Measurements from ENCODE around the gene WDR27. TPM values are rescaled to one million over a fixed set of nuclear protein-coding genes. Genes with fewer than 3 reads are reported as not detected.

Gene WDR27
- total and polyA plus RNA-seq, 4 donors = 4.5 to 58.7 (median 40.4) TPM

DNA sequence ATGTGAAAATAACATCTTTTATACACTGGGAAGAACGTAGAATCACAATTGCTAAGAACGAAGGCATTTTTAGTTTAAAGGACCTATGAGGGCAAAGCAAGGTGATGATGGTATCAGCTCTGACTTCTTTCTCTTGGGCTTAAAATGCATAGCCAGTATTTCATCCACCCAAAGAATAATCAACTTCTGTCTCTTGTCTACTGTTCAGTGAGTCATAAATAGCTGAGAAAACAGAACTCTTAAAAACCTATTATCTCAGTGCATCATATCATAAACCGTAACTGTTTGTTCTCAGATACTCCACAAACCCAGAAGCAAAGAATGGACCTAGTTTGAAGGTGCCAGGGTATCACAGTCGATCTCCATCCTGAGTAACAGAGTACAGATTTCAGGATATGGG is 17.3 kb upstream of the WDR27 start:
- WGBS, 2 donors = 91 to 92% methylated on average over 4 of the region's 4 CpGs
- DNase-seq = no peak
- Histone ChIP-seq H3K27me3 (ENCODE audit: control insufficient read depth in 1 of 2, insufficient read depth in 2 of 2, low read length in 1 of 2) (no peaks in the 10 kb centered on the region), H3K27ac (ENCODE audit: low read depth in 1 of 2, low read length in 2 of 2) (no peak overlapping the region), H3K4me1 (ENCODE audit: control insufficient read depth in 1 of 2, insufficient read depth in 2 of 2, low read length in 2 of 2) (no peaks in the 10 kb centered on the region), H3K9me3 (ENCODE audit: control insufficient read depth, low read length) (no peaks in the 10 kb centered on the region), H3K36me3 (ENCODE audit: control insufficient read depth in 1 of 2, insufficient read depth in 2 of 2, low read length in 1 of 2) (no peaks in the 10 kb centered on the region), H3K4me3 (ENCODE audit: low read length in 2 of 2) (no peak overlapping the region)
- intact Hi-C loops (cut with DNase I) = no loop called here
- no peak for ATAC-seq (ENCODE audit: low FRiP score)

DNA sequence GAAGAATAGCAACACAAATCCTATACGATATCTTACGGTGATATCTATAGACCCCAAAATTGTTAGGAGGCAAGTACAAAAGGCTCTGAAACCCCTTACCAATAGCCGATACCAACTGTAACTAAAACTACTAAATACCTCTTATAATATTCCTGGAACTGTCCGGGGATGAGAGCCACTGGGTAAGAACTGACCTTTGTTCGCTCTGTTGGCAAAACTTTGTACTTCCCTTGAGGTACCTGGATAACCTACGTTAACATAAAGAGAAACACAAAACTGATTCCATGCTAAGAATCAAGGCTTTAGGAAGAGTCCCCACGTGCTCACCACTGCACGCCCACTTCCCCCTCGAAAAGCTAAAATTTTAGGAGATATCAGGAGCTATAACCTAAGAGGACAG is 12.8 kb upstream of the WDR27 start:
- Histone ChIP-seq H3K4me3 (ENCODE audit: low read length in 2 of 2) (no peak overlapping the region), H3K36me3 (ENCODE audit: control insufficient read depth in 1 of 2, insufficient read depth in 2 of 2, low read length in 1 of 2) (peaks cover 0 to 2% of the 10 kb centered on the region in 2 donors), H3K27ac (ENCODE audit: low read depth in 1 of 2, low read length in 2 of 2) (no peak overlapping the region), H3K4me1 (ENCODE audit: control insufficient read depth in 1 of 2, insufficient read depth in 2 of 2, low read length in 2 of 2) (no peaks in the 10 kb centered on the region), H3K9me3 (ENCODE audit: control insufficient read depth, low read length) (no peaks in the 10 kb centered on the region), H3K27me3 (ENCODE audit: control insufficient read depth in 1 of 2, insufficient read depth in 2 of 2, low read length in 1 of 2) (no peaks in the 10 kb centered on the region)
- intact Hi-C loops (cut with DNase I) = no loop called here
- ATAC-seq (ENCODE audit: low FRiP score) (no peak), DNase-seq (no peak)
- 92 to 93% methylated on average over 9 of the region's 9 CpGs for WGBS, 2 donors

DNA sequence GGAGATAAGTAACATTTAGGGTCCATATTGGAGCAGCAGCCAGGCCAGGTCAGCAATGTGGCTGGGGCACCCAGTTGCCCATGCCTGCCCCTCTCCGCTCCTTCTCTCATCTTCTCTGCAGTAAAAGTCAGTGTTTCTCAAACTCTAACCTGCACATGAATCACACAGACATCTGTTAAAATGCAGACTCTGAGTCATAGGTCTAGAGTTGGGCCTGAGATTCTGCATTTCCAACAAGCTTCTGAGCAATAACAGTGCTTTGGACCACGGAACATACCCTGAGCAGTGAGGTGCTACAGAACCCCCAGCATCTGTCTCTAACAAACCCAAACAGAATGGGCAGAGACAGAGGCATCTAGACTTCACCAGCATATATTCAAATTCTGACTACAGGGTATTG is 12.3 kb upstream of the WDR27 start:
- no peak for DNase-seq
- intact Hi-C loops (cut with DNase I) = no loop called here
- WGBS, 2 donors = 92 to 94% methylated on average over 2 of the region's 2 CpGs
- Histone ChIP-seq H3K4me3 (ENCODE audit: low read length in 2 of 2) (no peak overlapping the region), H3K9me3 (ENCODE audit: control insufficient read depth, low read length) (no peaks in the 10 kb centered on the region), H3K27me3 (ENCODE audit: control insufficient read depth in 1 of 2, insufficient read depth in 2 of 2, low read length in 1 of 2) (no peaks in the 10 kb centered on the region), H3K36me3 (ENCODE audit: control insufficient read depth in 1 of 2, insufficient read depth in 2 of 2, low read length in 1 of 2) (peaks cover 0 to 2% of the 10 kb centered on the region in 2 donors), H3K4me1 (ENCODE audit: control insufficient read depth in 1 of 2, insufficient read depth in 2 of 2, low read length in 2 of 2) (no peaks in the 10 kb centered on the region), H3K27ac (ENCODE audit: low read depth in 1 of 2, low read length in 2 of 2) (no peak overlapping the region)
- ATAC-seq (ENCODE audit: low FRiP score) = no peak

DNA sequence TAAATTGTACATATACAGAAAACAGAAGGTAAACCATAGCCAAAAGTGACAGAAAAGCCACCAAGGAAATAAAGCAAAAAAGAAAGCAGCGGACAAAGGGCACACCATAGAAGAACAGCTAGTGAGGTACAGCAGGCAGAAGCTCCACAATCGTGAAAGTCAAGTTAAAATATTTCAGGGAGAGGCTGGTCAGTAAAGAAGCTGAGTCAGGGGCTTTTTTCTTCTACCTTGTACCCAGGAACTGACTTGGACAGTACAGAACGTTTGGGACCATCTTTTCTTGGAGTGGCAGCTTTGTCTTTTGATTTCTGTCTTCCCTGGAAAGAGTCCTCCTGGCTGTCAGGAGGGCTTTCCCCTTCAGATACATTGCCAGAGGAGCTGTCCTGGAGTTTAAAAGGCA is 8.2 kb upstream of the WDR27 start:
- no peaks in the 10 kb centered on the region for H3K9me3 ChIP-seq (ENCODE audit: control insufficient read depth, low read length)
- H3K4me3 ChIP-seq (ENCODE audit: low read length in 2 of 2) = no peak overlapping the region
- H3K27ac ChIP-seq (ENCODE audit: low read depth in 1 of 2, low read length in 2 of 2) = no peak overlapping the region
- intact Hi-C loops (cut with DNase I) = no loop called here
- ATAC-seq (ENCODE audit: low FRiP score) (no peak), DNase-seq (no peak)
- H3K27me3 ChIP-seq (ENCODE audit: control insufficient read depth in 1 of 2, insufficient read depth in 2 of 2, low read length in 1 of 2) = no peaks in the 10 kb centered on the region
- no peaks in the 10 kb centered on the region for H3K4me1 ChIP-seq (ENCODE audit: control insufficient read depth in 1 of 2, insufficient read depth in 2 of 2, low read length in 2 of 2)
- 69 to 76% methylated on average over 3 of the region's 3 CpGs for WGBS, 2 donors
- peaks cover 0 to 2% of the 10 kb centered on the region in 2 donors for H3K36me3 ChIP-seq (ENCODE audit: control insufficient read depth in 1 of 2, insufficient read depth in 2 of 2, low read length in 1 of 2)

DNA sequence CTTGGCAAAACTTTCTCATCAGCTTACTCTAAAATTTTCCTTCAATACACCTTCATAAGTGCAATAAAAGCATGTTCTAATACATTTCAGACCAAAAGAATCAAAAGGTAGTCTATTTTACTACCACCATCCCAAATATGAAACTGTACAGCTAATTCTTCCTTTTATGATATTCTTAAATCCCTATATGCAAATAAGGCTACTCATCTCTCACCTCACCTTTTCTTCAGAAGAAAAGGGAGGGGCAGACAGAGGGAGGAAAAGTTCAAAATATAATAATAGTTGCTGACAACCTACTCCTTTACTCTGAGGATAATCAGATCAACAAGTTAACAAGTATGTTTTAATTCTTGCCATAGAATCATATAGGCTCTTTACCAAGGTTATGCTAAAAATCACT is 7.5 kb upstream of the WDR27 start:
- H3K4me1 ChIP-seq (ENCODE audit: control insufficient read depth in 1 of 2, insufficient read depth in 2 of 2, low read length in 2 of 2) = no peaks in the 10 kb centered on the region
- H3K27ac ChIP-seq (ENCODE audit: low read depth in 1 of 2, low read length in 2 of 2) = no peak overlapping the region
- no peaks in the 10 kb centered on the region for H3K27me3 ChIP-seq (ENCODE audit: control insufficient read depth in 1 of 2, insufficient read depth in 2 of 2, low read length in 1 of 2)
- DNase-seq = no peak
- peaks cover 0 to 2% of the 10 kb centered on the region in 2 donors for H3K36me3 ChIP-seq (ENCODE audit: control insufficient read depth in 1 of 2, insufficient read depth in 2 of 2, low read length in 1 of 2)
- ATAC-seq (ENCODE audit: low FRiP score) = no peak
- intact Hi-C loops (cut with DNase I) = loop anchor here in 1 of 2 donors (10.0 kb wide), 1 partner anchor 46 kb away; the partner anchor contains the start of genes DYNLT2 and ERMARD
- H3K9me3 ChIP-seq (ENCODE audit: control insufficient read depth, low read length) = no peaks in the 10 kb centered on the region
- no peak overlapping the region for H3K4me3 ChIP-seq (ENCODE audit: low read length in 2 of 2)

DNA sequence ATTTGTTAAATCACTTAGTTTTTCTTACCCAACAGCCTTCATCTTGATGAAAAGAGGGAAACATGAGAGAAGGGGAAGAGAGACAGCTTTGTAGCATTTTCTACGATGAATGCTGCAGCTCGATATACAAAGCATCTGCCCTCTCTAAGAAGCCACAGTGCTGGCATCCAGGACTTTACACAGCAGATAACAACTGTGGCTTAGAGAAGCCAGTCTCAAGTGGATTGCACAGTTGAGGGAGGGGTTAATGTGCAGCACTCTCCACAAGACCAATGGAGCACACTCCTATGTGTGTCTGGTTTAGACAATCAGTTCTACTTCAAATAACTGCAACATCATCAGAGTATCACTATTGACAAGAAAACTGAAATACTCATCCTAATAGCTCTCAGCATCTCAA is 5.9 kb upstream of the WDR27 start:
- DNase-seq = no peak
- no peaks in the 10 kb centered on the region for H3K27me3 ChIP-seq (ENCODE audit: control insufficient read depth in 1 of 2, insufficient read depth in 2 of 2, low read length in 1 of 2)
- no peak overlapping the region for H3K27ac ChIP-seq (ENCODE audit: low read depth in 1 of 2, low read length in 2 of 2)
- peaks cover 0 to 2% of the 10 kb centered on the region in 2 donors for H3K36me3 ChIP-seq (ENCODE audit: control insufficient read depth in 1 of 2, insufficient read depth in 2 of 2, low read length in 1 of 2)
- H3K4me1 ChIP-seq (ENCODE audit: control insufficient read depth in 1 of 2, insufficient read depth in 2 of 2, low read length in 2 of 2) = no peaks in the 10 kb centered on the region
- ATAC-seq (ENCODE audit: low FRiP score) = no peak
- intact Hi-C loops (cut with DNase I) = loop anchor here in 1 of 2 donors (10.0 kb wide), 1 partner anchor 47 kb away; the partner anchor contains the start of genes DYNLT2 and ERMARD
- no peaks in the 10 kb centered on the region for H3K9me3 ChIP-seq (ENCODE audit: control insufficient read depth, low read length)
- H3K4me3 ChIP-seq (ENCODE audit: low read length in 2 of 2) = no peak overlapping the region
- 90 to 93% methylated on average over 2 of the region's 2 CpGs for WGBS, 2 donors

DNA sequence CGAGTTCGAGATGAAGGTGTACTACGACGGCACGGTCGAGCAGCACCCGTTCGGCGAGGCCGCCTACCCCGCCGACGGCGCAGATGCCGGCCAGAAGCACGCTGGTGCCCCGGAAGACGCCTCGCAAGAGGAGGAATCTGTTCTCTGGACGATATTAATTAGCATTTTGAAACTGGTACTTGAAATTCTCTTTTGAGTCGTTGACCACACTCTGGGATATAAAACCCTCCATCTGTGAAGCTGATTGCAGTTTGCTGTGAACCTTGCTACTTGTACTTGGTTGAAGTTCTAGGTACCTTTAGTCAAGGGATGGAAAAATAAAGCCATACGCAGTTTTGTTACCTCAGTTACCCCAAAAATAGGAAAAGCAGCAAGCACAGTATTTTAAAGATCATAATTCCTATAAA is 1.0 kb upstream of the WDR27 start:
- no peaks in the 10 kb centered on the region for H3K27me3 ChIP-seq (ENCODE audit: control insufficient read depth in 1 of 2, insufficient read depth in 2 of 2, low read length in 1 of 2)
- no peaks in the 10 kb centered on the region for H3K4me1 ChIP-seq (ENCODE audit: control insufficient read depth in 1 of 2, insufficient read depth in 2 of 2, low read length in 2 of 2)
- peak overlapping the region; percentile 52 to 59 for H3K4me3 ChIP-seq (ENCODE audit: low read length in 2 of 2)
- intact Hi-C loops (cut with DNase I) = loop anchor here (1.0 to 10.0 kb wide), 3 partner anchors 20 to 52 kb away; partner anchors contain the start of genes DYNLT2 (in 2 of the 2) and ERMARD (in 2 of the 2)
- no peak for DNase-seq
- 1 to 3% methylated on average over 22 of the region's 22 CpGs for WGBS, 2 donors
- H3K36me3 ChIP-seq (ENCODE audit: control insufficient read depth in 1 of 2, insufficient read depth in 2 of 2, low read length in 1 of 2) = no peaks in the 10 kb centered on the region
- H3K27ac ChIP-seq (ENCODE audit: low read depth in 1 of 2, low read length in 2 of 2) = peak overlapping the region in 1 of 2 donors; percentile 77
- ATAC-seq (ENCODE audit: low FRiP score) = no peak
- no peaks in the 10 kb centered on the region for H3K9me3 ChIP-seq (ENCODE audit: control insufficient read depth, low read length)

DNA sequence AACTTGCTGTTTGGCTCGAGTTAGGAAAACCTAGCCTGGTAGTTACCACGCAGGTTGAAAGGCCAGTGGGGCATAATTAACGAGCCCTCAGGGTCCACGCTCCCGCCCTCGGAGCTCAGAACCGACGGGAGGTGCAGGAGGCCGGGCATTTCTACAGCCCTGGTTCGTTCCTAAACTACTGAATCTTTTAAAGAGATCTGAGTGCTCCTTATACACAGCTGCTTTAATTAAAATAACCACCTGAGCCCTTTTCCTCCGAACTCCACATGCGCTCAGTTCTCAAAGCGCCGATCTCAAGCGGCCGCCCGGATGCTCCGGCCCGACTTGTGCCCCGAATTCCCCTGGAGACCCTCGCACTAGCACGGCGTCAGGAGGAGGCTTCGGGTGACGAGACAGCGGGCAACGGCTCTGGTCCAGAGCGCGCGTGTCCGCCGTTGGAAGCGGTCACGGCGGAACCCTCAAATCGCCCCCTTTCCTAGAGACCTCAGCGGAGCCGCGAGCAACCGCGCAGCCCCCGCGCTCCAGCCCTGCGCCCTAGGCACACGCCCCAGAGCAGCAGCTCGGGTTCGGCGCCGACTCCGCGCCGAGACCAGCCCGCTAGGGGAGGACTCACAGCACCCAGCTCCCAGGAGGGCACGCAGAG is 397 bp downstream of the WDR27 start:
- H3K4me1 ChIP-seq (ENCODE audit: control insufficient read depth in 1 of 2, insufficient read depth in 2 of 2, low read length in 2 of 2) = no peaks in the 10 kb centered on the region
- no peaks in the 10 kb centered on the region for H3K27me3 ChIP-seq (ENCODE audit: control insufficient read depth in 1 of 2, insufficient read depth in 2 of 2, low read length in 1 of 2)
- H3K36me3 ChIP-seq (ENCODE audit: control insufficient read depth in 1 of 2, insufficient read depth in 2 of 2, low read length in 1 of 2) = no peaks in the 10 kb centered on the region
- 0% methylated on average over 53 to 54 of the region's 54 CpGs for WGBS, 2 donors
- intact Hi-C loops (cut with DNase I) = loop anchor here in 1 of 2 donors (10.0 kb wide), 1 partner anchor 53 kb away; the partner anchor contains the start of genes DYNLT2 and ERMARD
- H3K4me3 ChIP-seq (ENCODE audit: low read length in 2 of 2) = peak overlapping the region; percentile 52 to 85
- H3K27ac ChIP-seq (ENCODE audit: low read depth in 1 of 2, low read length in 2 of 2) = peak overlapping the region in 1 of 2 donors; percentile 22
- no peak for DNase-seq
- no peaks in the 10 kb centered on the region for H3K9me3 ChIP-seq (ENCODE audit: control insufficient read depth, low read length)
- ATAC-seq (ENCODE audit: low FRiP score) = peak; percentile 24

DNA sequence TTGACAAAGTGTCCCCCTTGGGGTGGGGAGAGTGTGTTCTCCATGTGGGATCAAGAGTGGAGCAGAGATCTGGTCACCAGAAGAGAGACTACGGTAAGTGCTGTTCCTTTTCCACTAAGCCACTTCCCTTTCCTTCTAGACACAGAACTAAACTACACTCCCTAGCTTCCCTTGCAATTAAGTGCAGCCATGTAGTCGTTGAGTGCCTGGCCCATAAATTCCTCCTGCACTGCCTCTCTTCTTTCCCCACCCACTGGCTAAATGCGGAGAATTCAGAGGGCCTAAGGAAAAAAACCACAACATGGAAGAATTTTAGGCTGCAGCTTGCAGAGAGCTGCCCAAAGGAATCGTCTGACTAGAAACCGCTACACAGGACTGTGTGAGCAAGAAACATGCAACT is 1.5 kb downstream of the WDR27 start:
- intact Hi-C loops (cut with DNase I) = loop anchor here in 1 of 2 donors (10.0 kb wide), 1 partner anchor 55 kb away; the partner anchor contains the start of genes DYNLT2 and ERMARD
- no peak overlapping the region for H3K27ac ChIP-seq (ENCODE audit: low read depth in 1 of 2, low read length in 2 of 2)
- H3K36me3 ChIP-seq (ENCODE audit: control insufficient read depth in 1 of 2, insufficient read depth in 2 of 2, low read length in 1 of 2) = no peaks in the 10 kb centered on the region
- no peak overlapping the region for H3K4me3 ChIP-seq (ENCODE audit: low read length in 2 of 2)
- ATAC-seq (ENCODE audit: low FRiP score) (no peak), DNase-seq (no peak)
- no peaks in the 10 kb centered on the region for H3K27me3 ChIP-seq (ENCODE audit: control insufficient read depth in 1 of 2, insufficient read depth in 2 of 2, low read length in 1 of 2)
- H3K9me3 ChIP-seq (ENCODE audit: control insufficient read depth, low read length) = no peaks in the 10 kb centered on the region
- no peaks in the 10 kb centered on the region for H3K4me1 ChIP-seq (ENCODE audit: control insufficient read depth in 1 of 2, insufficient read depth in 2 of 2, low read length in 2 of 2)
- 53 to 58% methylated on average over 5 of the region's 5 CpGs for WGBS, 2 donors
